Mucosa of descending colon (tissue), 3 donors: ENCODE data around the gene ALKBH4. TPM values are rescaled to one million over a fixed set of nuclear protein-coding genes. Genes with fewer than 3 reads are reported as not detected.
"Not testable (repeated sequence)": the region's sequence is repeated elsewhere in the genome, so short reads cannot be mapped to it uniquely, and the experiment has no call there.

Experiments
- ATAC-seq: fragments of 200-7000 bp; cut with Tn5 transposase; one replicate; pipeline ENCODE4 v1.9.1; 2020; ENCODE audit warnings: mild to moderate bottlenecking, moderate library complexity
- DNase-seq, 3 donors: peaks; one replicate each; pipeline ENCODE4 v3.0.0-alpha.2; 2020
- H3K36me3 ChIP-seq: fragments of 200-600 bp; one replicate; pipeline ENCODE4 v1.8.0; 2021; ENCODE audit warnings: low read depth, mild to moderate bottlenecking
- H3K4me1 ChIP-seq: fragments of 200-600 bp; one replicate; pipeline ENCODE4 v1.8.0; 2021; ENCODE audit warnings: low read depth, mild to moderate bottlenecking
- H3K4me3 ChIP-seq: fragments of 200-600 bp; one replicate; pipeline ENCODE4 v1.8.0; 2021; ENCODE audit warnings: mild to moderate bottlenecking
- H3K9me3 ChIP-seq: fragments of 200-600 bp; one replicate; pipeline ENCODE4 v1.8.0; 2021; ENCODE audit warnings: mild to moderate bottlenecking
- intact Hi-C, 2 donors: fragments of 100-400 bp; cut with DNase I in 1 of 2; cut with micrococcal nuclease in 1 of 2; formaldehyde crosslinking; loops; one replicate each; pipeline versions ENCODE4 v1.11.0 to v1.11.1; 2022; cut with DNase I, micrococcal nuclease
- total RNA-seq, 3 donors: library from RNA; stranded (reverse); fragmentation: NEBNext Ultra II Directional in 2 of 3; extraction: Animal tissue kit (Norgen Biotek cat#: 25700) in 2 of 3; gene quantifications; one replicate each; pipeline versions ENCODE4 v1.2.1 to v1.2.4, GENCODE V29; 2021 to 2023
- TF ChIP-seq, protein P1 (sequence below): fragments of 200-600 bp; IDR thresholded peaks from one replicate; pipeline ENCODE4 v1.8.0; 2022; ENCODE audit warnings: antibody characterized with exemption, mild to moderate bottlenecking
- donor health status: DM: no; HTN: no; CAD: no; lungs with moderate emphysema.
- donor health status: DM: no; HTN: no; CAD: no.
- donor health status: DM: no; HTN: yes; CAD: no.

The ALKBH4 gene
- total RNA-seq, 3 donors from 2014 or later, result 8.4 to 11.1 (median 10.0) TPM

- H3K4me3 ChIP-seq, result no peak overlapping the region
- intact Hi-C loops, result no loop called here
- TF ChIP-seq, protein P1, sequence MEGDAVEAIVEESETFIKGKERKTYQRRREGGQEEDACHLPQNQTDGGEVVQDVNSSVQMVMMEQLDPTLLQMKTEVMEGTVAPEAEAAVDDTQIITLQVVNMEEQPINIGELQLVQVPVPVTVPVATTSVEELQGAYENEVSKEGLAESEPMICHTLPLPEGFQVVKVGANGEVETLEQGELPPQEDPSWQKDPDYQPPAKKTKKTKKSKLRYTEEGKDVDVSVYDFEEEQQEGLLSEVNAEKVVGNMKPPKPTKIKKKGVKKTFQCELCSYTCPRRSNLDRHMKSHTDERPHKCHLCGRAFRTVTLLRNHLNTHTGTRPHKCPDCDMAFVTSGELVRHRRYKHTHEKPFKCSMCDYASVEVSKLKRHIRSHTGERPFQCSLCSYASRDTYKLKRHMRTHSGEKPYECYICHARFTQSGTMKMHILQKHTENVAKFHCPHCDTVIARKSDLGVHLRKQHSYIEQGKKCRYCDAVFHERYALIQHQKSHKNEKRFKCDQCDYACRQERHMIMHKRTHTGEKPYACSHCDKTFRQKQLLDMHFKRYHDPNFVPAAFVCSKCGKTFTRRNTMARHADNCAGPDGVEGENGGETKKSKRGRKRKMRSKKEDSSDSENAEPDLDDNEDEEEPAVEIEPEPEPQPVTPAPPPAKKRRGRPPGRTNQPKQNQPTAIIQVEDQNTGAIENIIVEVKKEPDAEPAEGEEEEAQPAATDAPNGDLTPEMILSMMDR, result no peak
- H3K4me1 ChIP-seq, result peaks cover 9% of the 10 kb centered on the region
- H3K9me3 ChIP-seq, result no peaks in the 10 kb centered on the region
- ATAC-seq (no peak), DNase-seq (no peak)
- H3K36me3 ChIP-seq, result peaks cover 4% of the 10 kb centered on the region
These were observed 5.3 kb downstream of the ALKBH4 start for GRCh38 chr7:102459221-102459844.

DNA sequence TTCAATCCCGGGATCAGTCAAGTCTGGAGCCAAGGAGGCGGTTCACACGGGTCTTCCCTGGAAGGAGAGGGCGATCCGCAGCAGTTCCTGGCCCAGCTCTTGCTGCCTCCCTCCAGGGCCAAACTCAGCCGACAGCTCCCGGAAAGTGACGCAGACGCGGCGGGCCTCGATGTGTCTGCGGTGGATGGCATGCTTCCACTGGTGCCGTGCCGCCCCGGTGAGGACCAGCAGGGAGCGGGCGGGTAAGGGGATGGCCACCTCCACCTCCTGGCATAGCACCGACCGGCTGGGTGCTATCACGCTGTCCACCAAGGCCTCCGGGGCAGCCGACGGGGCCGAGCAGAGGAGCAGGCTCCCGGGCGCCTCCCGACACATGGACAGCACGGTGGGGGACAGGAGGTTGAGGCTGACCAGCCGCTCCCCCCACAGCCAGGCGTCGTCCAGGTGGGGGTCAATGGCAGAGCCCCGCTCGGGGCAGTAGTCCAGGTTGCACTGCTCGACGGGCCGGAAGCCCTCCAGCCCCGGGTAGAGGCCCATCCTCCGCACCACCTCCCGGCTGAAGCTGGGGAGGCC lies 7.2 kb downstream of the ALKBH4 start:
- ATAC-seq (no peak), DNase-seq (no peak)
- Histone ChIP-seq H3K4me3 (no peak overlapping the region), H3K36me3 (peaks cover 4% of the 10 kb centered on the region), H3K9me3 (no peaks in the 10 kb centered on the region), H3K4me1 (no peaks in the 10 kb centered on the region)
- TF ChIP-seq, protein P1, result no peak
- intact Hi-C loops, result no loop called here

DNA sequence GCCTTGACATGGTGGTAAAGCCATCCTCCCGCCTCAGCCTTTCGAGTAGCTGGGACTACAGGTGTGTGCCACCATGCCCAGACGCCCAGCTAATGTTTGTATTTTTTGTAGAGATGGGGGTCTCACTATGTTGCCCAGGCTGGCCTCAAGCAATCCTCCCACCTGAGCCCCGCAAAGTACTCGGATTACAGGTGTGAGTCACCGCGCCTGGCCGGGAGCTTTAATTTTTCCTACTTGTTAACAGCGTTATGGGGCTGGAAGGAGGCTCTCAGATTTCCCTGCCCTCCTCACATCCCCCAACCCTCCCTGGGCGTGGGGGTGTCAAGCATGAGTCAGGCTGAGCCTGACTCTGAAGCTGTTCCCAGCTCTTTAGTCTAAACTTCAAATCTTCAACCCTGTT lies 8.3 kb downstream of the ALKBH4 start:
- H3K36me3 ChIP-seq, result peaks cover 4% of the 10 kb centered on the region
- ATAC-seq (no peak), DNase-seq (no peak)
- no peaks in the 10 kb centered on the region for H3K4me1 ChIP-seq
- no peak overlapping the region for H3K4me3 ChIP-seq
- H3K9me3 ChIP-seq, result no peaks in the 10 kb centered on the region
- TF ChIP-seq, protein P1, result no peak
- intact Hi-C loops, result no loop called here

DNA sequence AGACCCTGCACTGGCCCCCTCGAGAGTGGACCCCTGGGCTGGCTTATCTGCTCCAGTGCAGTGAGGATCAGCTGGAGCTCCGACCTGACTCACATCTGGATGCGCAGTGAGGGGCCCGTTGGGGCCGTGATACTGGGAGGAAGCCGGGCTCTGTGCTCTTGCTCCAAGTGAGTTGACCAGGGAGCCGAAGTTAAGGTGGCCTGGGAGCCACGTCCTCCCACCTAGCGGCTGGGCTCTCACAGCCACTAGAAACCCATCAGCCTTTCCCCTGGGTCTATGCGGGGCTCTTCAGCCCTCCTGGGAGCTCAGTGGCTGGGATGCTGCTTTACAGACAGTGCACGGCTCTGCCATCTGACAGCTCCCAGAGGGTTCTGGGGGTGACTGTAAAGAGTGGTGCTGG lies 9.1 kb downstream of the ALKBH4 start:
- Histone ChIP-seq H3K9me3 (no peaks in the 10 kb centered on the region), H3K4me3 (no peak overlapping the region), H3K4me1 (no peaks in the 10 kb centered on the region), H3K36me3 (peaks cover 4% of the 10 kb centered on the region)
- intact Hi-C loops, result no loop called here
- peak; percentile 7 for ATAC-seq
- TF ChIP-seq, protein P1, result no peak
- DNase-seq, result no peak

DNA sequence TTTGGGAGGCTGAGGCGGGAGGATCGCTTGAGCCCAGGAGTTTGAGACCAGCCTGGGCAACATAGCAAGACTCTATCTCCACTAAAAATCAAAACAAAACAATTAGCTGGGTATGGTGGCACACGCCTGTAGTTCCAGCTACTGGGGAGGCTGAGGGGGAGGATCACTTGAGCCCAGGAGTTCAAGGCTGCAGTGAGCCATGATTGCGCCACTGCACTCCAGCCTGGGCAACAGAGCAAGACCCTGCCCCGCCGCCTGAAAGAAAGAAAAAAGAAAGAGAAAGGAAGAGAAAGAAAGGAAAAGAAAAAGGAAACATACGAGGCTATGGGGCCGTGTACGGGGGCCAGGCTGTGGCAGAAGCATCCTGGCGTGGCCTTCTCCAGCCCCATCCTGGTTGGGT lies 9.7 kb downstream of the ALKBH4 start:
- ATAC-seq, H3K9me3 ChIP-seq, H3K4me1 ChIP-seq, DNase-seq, intact Hi-C loops, H3K4me3 ChIP-seq, H3K36me3 ChIP-seq: not testable (repeated sequence)

GRCh38 chr7:102454468-102454867 lies 10.2 kb downstream of the ALKBH4 start:
- DNase-seq (no peak), ATAC-seq (peak; percentile 7)
- H3K4me1 ChIP-seq, result no peaks in the 10 kb centered on the region
- H3K4me3 ChIP-seq, result no peak overlapping the region
- peaks cover 4% of the 10 kb centered on the region for H3K36me3 ChIP-seq
- TF ChIP-seq, protein P1, result no peak
- intact Hi-C loops, result no loop called here
- H3K9me3 ChIP-seq, result no peaks in the 10 kb centered on the region
